Sigmoid colon (tissue), 7 donors: ENCODE measurements around the gene FBXL7. TPM values are rescaled to one million over a fixed set of nuclear protein-coding genes. Genes with fewer than 3 reads are reported as not detected.

Experiments
- DNase-seq: peaks from one replicate; pipeline ENCODE4 v3.0.0-alpha.2; 2019
- H3K27ac ChIP-seq, 4 donors: fragments of 200-600 bp; sonication (generic); one replicate each; pipeline ENCODE4 v1.5.1; 2016 to 2019; ENCODE audit warnings: mild to moderate bottlenecking in 1 of 4
- H3K27me3 ChIP-seq, 3 donors: fragments of 200-600 bp; sonication (generic); one replicate each; pipeline ENCODE4 v1.5.1; 2019; ENCODE audit warnings: mild to moderate bottlenecking in 1 of 3
- H3K36me3 ChIP-seq, 4 donors: fragments of 200-600 bp; sonication (generic); one replicate each; pipeline ENCODE4 v1.5.1; 2016 to 2019
- H3K4me1 ChIP-seq, 4 donors: fragments of 200-600 bp; sonication (generic); one replicate each; pipeline ENCODE4 v1.5.1; 2017 to 2019
- H3K4me3 ChIP-seq, 4 donors: fragments of 200-600 bp; sonication (generic); one replicate each; pipeline ENCODE4 v1.5.1; 2017 to 2019; ENCODE audit warnings: mild to moderate bottlenecking in 2 of 4, moderate library complexity in 1 of 4
- H3K9me3 ChIP-seq, 4 donors: fragments of 200-600 bp in 3 of 4; sonication (generic) in 3 of 4; one replicate each; pipeline versions ENCODE4 v1.5.1 to v1.6.1; 2013 to 2019
- EP300 ChIP-seq, 4 donors: sonication (generic); formaldehyde crosslinking; IDR thresholded peaks; one replicate each; pipeline ENCODE4 v1.6.1; 2017; ENCODE audit warnings: antibody characterized with exemption in 4 of 4
- POLR2A ChIP-seq, 2 donors: fragments of 450-650 bp; IDR thresholded peaks; one replicate each; pipeline ENCODE4 v1.6.1; 2016; ENCODE audit warnings: antibody characterized with exemption in 2 of 2, mild to moderate bottlenecking in 2 of 2, moderate library complexity in 2 of 2
- POLR2AphosphoS5 ChIP-seq, 4 donors: sonication (generic); formaldehyde crosslinking; IDR thresholded peaks; one replicate each; pipeline ENCODE4 v1.6.1; 2017; ENCODE audit warnings: antibody characterized with exemption in 4 of 4
- WGBS, 2 donors: extraction: QIAGEN DNeasy Blood & Tissue Kit; methylation state at CpG; one replicate each; pipeline ENCODE4 v1.1.7; 2013; 5-methylcytosine and 5-hydroxymethylcytosine counted together
- intact Hi-C: fragments of 100-400 bp; cut with DNase I; formaldehyde crosslinking; loops from one replicate; pipeline ENCODE4 v1.15.1; 2023
- polyA plus RNA-seq, 3 donors: library from polyadenylated mRNA; stranded (reverse); fragments of 200-250 nt; gene quantifications; one replicate each; pipeline ENCODE4 v1.2.3, GENCODE V29; 2013
- total RNA-seq, 4 donors: library from RNA; depleted of rRNA; stranded (reverse); fragments of >200 nt; gene quantifications; one replicate each; pipeline ENCODE4 v1.1.0, GENCODE V29; 2016
- TF ChIP-seq, protein P1 (sequence below), 4 experiments: fragments of 450-650 bp in 3 of 4; fragments of 200-600 bp in 1 of 4; IDR thresholded peaks; one replicate each; pipeline ENCODE4 v1.5.1; 2016 to 2019; ENCODE audit warnings: antibody characterized with exemption in 4 of 4, mild to moderate bottlenecking in 3 of 4, moderate library complexity in 2 of 4
- donor health status: healthy with polysubstance abuse.
- donor health status: Bipolar disorder and iron deficiency.
- donor health status: healthy.

The FBXL7 gene
- total and polyA plus RNA-seq, 7 donors, result 0.92 to 44.3 (median 18.2) TPM

DNA sequence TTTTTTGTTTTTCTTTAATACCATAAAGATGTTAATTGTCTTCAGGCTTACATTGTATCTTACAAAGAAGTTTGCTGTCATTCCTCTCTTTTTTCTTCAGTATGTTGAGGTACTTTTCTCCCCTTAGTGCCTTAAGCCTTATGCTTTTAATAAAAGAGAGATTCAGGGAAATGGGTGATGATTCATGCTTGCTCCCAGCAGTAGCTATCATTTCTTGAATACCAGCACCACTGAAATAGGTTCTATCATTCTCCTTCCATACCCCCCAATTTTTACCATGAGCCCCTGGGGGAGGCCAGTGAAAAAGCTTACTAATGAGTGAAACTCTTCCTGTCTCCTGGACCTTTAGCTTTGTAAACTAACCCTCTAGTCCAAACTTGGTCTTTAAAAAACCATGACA is 165.0 kb downstream of the FBXL7 start:
- peaks cover 0 to 12% (median 2%) of the 10 kb centered on the region in 4 donors for H3K4me1 ChIP-seq
- H3K4me3 ChIP-seq, result no peak overlapping the region
- no peak for DNase-seq
- intact Hi-C loops, result no loop called here
- H3K36me3 ChIP-seq, result no peaks in the 10 kb centered on the region
- no peak overlapping the region for H3K27ac ChIP-seq
- H3K27me3 ChIP-seq, result no peaks in the 10 kb centered on the region
- TF ChIP-seq EP300 (IDR thresholded peaks at IDR 0.05) (no peak), POLR2AphosphoS5 (IDR thresholded peaks at IDR 0.05) (no peak), POLR2A (IDR thresholded peaks at IDR 0.05) (no peak)
- TF ChIP-seq, protein P1, sequence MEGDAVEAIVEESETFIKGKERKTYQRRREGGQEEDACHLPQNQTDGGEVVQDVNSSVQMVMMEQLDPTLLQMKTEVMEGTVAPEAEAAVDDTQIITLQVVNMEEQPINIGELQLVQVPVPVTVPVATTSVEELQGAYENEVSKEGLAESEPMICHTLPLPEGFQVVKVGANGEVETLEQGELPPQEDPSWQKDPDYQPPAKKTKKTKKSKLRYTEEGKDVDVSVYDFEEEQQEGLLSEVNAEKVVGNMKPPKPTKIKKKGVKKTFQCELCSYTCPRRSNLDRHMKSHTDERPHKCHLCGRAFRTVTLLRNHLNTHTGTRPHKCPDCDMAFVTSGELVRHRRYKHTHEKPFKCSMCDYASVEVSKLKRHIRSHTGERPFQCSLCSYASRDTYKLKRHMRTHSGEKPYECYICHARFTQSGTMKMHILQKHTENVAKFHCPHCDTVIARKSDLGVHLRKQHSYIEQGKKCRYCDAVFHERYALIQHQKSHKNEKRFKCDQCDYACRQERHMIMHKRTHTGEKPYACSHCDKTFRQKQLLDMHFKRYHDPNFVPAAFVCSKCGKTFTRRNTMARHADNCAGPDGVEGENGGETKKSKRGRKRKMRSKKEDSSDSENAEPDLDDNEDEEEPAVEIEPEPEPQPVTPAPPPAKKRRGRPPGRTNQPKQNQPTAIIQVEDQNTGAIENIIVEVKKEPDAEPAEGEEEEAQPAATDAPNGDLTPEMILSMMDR (IDR thresholded peaks at IDR 0.05), result no peak
- no peaks in the 10 kb centered on the region for H3K9me3 ChIP-seq

DNA sequence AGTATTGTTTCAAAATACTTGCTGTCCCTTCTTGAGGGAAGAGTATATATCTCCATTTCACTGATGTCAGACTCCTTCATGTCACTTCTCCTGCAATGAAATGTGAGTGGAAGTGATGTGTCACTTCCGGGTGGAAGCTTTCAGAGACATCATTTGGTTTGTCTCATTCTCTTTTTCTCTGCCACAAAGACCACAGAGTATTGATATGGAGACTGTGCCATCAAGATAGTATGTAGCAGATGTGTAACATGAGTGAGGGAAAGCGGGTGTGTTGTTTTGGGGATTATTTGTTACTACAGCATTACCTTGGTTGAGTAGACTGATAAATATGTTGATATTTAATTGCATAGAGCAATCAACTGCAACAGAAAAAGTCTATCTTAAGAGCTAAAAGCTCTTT is 169.8 kb downstream of the FBXL7 start:
- intact Hi-C loops, result no loop called here
- Histone ChIP-seq H3K4me1 (peaks cover 0 to 21% (median 4%) of the 10 kb centered on the region in 4 donors), H3K36me3 (no peaks in the 10 kb centered on the region), H3K9me3 (no peaks in the 10 kb centered on the region), H3K4me3 (no peak overlapping the region), H3K27ac (no peak overlapping the region), H3K27me3 (no peaks in the 10 kb centered on the region)
- WGBS, 2 donors, result 91 to 96% methylated on average over 2 of the region's 2 CpGs
- TF ChIP-seq POLR2A (IDR thresholded peaks at IDR 0.05) (no peak), POLR2AphosphoS5 (IDR thresholded peaks at IDR 0.05) (no peak), EP300 (IDR thresholded peaks at IDR 0.05) (no peak)
- TF ChIP-seq, protein P1 (IDR thresholded peaks at IDR 0.05), result no peak
- no peak for DNase-seq

DNA sequence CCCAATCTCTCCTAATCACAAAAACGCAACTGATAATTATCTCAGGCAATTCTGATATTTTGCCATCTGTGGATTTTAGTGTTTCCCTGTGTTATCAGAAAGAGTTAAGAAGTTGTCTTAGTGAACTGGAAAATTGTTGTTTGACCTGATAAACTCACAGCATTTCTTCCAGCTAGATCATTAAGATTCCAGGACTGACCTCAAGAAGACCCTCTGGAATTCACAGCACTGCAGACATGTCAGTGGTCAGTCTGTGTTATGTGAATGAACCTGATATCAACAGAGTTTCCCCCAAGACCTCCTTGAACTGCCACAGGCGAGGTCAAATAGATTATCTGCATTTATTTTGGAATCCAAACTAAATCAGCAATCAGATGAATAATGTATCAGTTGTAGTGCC is 174.7 kb downstream of the FBXL7 start:
- Histone ChIP-seq H3K4me1 (peaks cover 0 to 21% (median 2%) of the 10 kb centered on the region in 4 donors), H3K27me3 (no peaks in the 10 kb centered on the region), H3K36me3 (no peaks in the 10 kb centered on the region), H3K9me3 (no peaks in the 10 kb centered on the region), H3K4me3 (no peak overlapping the region), H3K27ac (no peak overlapping the region)
- TF ChIP-seq, protein P1 (IDR thresholded peaks at IDR 0.05), result no peak
- TF ChIP-seq POLR2A (IDR thresholded peaks at IDR 0.05), result no peak
- TF ChIP-seq EP300 (IDR thresholded peaks at IDR 0.05), result no peak
- TF ChIP-seq POLR2AphosphoS5 (IDR thresholded peaks at IDR 0.05), result no peak
- no peak for DNase-seq
- 63 to 78% methylated on average over 2 of the region's 2 CpGs for WGBS, 2 donors
- intact Hi-C loops, result no loop called here

DNA sequence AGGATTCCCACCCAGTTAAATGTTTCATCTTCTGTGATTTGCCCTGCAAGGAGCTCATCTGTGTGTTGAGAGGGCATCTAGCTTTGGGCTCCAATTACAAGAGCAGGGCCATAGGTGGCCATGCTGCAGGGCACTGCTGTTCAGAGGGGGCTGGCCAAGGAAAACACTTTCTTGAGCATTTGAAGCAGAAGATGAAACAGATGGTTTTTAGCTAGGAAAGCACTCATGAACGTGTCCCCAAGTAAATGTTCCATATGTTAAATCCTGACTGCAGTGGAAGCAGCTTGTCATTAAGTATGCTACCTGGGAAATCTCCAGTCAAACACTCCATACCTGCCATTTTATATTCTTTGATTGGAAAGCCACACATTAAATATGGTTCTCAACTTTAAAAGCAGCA is 176.6 kb downstream of the FBXL7 start:
- intact Hi-C loops, result no loop called here
- no peak for DNase-seq
- 51 to 55% methylated on average over 1 of the region's 1 CpG for WGBS, 2 donors
- H3K27me3 ChIP-seq, result no peaks in the 10 kb centered on the region
- no peaks in the 10 kb centered on the region for H3K36me3 ChIP-seq
- no peaks in the 10 kb centered on the region for H3K9me3 ChIP-seq
- TF ChIP-seq, protein P1 (IDR thresholded peaks at IDR 0.05), result no peak
- no peak for TF ChIP-seq EP300 (IDR thresholded peaks at IDR 0.05)
- TF ChIP-seq POLR2AphosphoS5 (IDR thresholded peaks at IDR 0.05), result no peak
- no peak for TF ChIP-seq POLR2A (IDR thresholded peaks at IDR 0.05)
- H3K4me3 ChIP-seq, result no peak overlapping the region
- H3K4me1 ChIP-seq, result peaks cover 0 to 18% (median 2%) of the 10 kb centered on the region in 4 donors
- H3K27ac ChIP-seq, result no peak overlapping the region

DNA sequence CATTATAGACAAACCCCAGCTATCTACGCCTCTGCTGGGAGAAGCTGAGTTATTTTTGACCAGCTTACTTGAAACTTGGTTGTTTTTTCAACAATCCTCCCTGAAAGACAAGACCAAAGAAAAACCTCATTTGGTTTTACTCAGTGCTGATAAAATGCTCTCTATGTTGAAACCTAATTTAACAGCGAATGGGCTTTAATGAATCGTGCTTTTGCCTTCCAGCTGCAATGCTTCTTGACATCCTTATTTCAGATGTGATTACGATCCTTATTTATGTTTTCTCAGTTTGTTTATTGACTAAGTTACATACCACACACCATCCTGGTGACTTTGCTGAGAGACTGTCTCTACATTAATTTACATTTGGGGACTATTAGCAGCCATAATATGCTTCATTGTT is 179.2 kb downstream of the FBXL7 start:
- H3K27ac ChIP-seq, result no peak overlapping the region
- 79 to 83% methylated on average over 4 of the region's 4 CpGs for WGBS, 2 donors
- H3K4me3 ChIP-seq, result no peak overlapping the region
- H3K9me3 ChIP-seq, result no peaks in the 10 kb centered on the region
- intact Hi-C loops, result no loop called here
- peaks cover 0 to 23% (median 0%) of the 10 kb centered on the region in 4 donors for H3K4me1 ChIP-seq
- TF ChIP-seq POLR2A (IDR thresholded peaks at IDR 0.05) (no peak), POLR2AphosphoS5 (IDR thresholded peaks at IDR 0.05) (no peak), EP300 (IDR thresholded peaks at IDR 0.05) (no peak)
- TF ChIP-seq, protein P1 (IDR thresholded peaks at IDR 0.05), result no peak
- no peaks in the 10 kb centered on the region for H3K36me3 ChIP-seq
- no peak for DNase-seq
- H3K27me3 ChIP-seq, result no peaks in the 10 kb centered on the region
